Neutrophil (primary cell): ENCODE data around the gene PCDHGB6.

Source experiments
- H3K27ac ChIP-seq: fragments of 200-600 bp; sonication (generic); 2 replicates; pipeline ENCODE4 v1.5.1; 2016; ENCODE audit warnings: mild to moderate bottlenecking, moderate library complexity
- H3K27me3 ChIP-seq: fragments of 200-600 bp; sonication (generic); 2 replicates; pipeline ENCODE4 v1.6.0; 2016; ENCODE audit warnings: mild to moderate bottlenecking
- H3K36me3 ChIP-seq: fragments of 200-600 bp; sonication (generic); 2 replicates; pipeline ENCODE4 v1.5.1; 2017
- H3K4me1 ChIP-seq, 2 experiments: fragments of 200-600 bp in 1 of 2; sonication (generic) in 1 of 2; 1 replicate in 1 of 2; 2 replicates in 1 of 2; pipeline versions ENCODE4 v1.5.1 to v1.6.1; 2013 to 2016; ENCODE audit warnings: low read depth in 1 of 2, low read length in 1 of 2, mild to moderate bottlenecking in 1 of 2, moderate library complexity in 1 of 2; ENCODE audit not compliant: control insufficient read depth in 1 of 2, insufficient read depth in 1 of 2
- H3K4me3 ChIP-seq, 2 experiments: fragments of 200-600 bp in 1 of 2; sonication (generic) in 1 of 2; 1 replicate in 1 of 2; 2 replicates in 1 of 2; pipeline ENCODE4 v1.5.1; 2013 to 2016; ENCODE audit warnings: low read depth in 1 of 2, low read length in 1 of 2, mild to moderate bottlenecking in 1 of 2, moderate library complexity in 1 of 2
- H3K9me3 ChIP-seq: fragments of 200-600 bp; sonication (generic); 2 replicates; pipeline ENCODE4 v1.5.1; 2016
- TF ChIP-seq, protein P1 (sequence below): fragments of 200-600 bp; sonication (generic); IDR thresholded peaks from 2 replicates; pipeline ENCODE4 v1.5.1; 2016; ENCODE audit warnings: antibody characterized with exemption

Gene PCDHGB6

DNA sequence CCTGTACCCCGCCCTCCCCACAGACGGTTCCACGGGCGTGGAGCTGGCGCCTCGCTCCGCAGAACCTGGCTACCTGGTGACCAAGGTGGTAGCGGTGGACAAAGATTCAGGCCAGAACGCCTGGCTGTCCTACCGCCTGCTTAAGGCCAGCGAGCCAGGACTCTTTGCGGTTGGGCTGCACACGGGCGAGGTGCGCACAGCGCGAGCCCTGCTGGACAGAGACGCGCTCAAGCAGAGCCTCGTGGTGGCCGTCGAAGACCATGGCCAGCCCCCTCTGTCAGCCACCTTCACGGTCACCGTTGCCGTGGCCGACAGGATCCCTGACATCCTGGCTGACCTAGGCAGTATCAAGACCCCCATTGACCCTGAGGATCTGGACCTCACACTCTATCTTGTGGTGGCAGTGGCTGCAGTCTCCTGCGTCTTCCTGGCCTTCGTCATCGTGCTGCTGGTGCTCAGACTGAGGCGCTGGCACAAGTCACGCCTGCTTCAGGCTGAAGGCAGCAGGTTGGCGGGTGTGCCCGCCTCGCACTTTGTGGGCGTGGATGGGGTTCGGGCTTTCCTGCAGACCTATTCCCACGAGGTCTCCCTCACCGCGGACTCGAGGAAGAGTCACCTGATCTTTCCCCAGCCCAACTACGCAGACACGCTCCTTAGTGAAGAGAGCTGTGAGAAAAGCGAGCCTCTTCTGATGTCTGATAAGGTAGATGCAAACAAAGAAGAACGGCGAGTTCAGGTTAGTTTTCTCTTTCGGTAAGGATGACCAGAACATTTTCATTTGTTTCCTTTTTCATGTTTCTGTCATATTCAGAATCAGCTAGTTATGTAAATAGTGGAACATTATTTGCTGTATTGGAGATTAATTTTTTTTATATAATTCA is 41.6 kb upstream of the PCDHGB6 start:
- Histone ChIP-seq H3K4me1 (no peaks in the 10 kb centered on the region), H3K27me3 (peaks cover 100% of the 10 kb centered on the region), H3K9me3 (peaks cover 43% of the 10 kb centered on the region), H3K36me3 (no peaks in the 10 kb centered on the region), H3K4me3 (no peak overlapping the region), H3K27ac (no peak overlapping the region)
- TF ChIP-seq, protein P1, sequence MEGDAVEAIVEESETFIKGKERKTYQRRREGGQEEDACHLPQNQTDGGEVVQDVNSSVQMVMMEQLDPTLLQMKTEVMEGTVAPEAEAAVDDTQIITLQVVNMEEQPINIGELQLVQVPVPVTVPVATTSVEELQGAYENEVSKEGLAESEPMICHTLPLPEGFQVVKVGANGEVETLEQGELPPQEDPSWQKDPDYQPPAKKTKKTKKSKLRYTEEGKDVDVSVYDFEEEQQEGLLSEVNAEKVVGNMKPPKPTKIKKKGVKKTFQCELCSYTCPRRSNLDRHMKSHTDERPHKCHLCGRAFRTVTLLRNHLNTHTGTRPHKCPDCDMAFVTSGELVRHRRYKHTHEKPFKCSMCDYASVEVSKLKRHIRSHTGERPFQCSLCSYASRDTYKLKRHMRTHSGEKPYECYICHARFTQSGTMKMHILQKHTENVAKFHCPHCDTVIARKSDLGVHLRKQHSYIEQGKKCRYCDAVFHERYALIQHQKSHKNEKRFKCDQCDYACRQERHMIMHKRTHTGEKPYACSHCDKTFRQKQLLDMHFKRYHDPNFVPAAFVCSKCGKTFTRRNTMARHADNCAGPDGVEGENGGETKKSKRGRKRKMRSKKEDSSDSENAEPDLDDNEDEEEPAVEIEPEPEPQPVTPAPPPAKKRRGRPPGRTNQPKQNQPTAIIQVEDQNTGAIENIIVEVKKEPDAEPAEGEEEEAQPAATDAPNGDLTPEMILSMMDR = no peak

DNA sequence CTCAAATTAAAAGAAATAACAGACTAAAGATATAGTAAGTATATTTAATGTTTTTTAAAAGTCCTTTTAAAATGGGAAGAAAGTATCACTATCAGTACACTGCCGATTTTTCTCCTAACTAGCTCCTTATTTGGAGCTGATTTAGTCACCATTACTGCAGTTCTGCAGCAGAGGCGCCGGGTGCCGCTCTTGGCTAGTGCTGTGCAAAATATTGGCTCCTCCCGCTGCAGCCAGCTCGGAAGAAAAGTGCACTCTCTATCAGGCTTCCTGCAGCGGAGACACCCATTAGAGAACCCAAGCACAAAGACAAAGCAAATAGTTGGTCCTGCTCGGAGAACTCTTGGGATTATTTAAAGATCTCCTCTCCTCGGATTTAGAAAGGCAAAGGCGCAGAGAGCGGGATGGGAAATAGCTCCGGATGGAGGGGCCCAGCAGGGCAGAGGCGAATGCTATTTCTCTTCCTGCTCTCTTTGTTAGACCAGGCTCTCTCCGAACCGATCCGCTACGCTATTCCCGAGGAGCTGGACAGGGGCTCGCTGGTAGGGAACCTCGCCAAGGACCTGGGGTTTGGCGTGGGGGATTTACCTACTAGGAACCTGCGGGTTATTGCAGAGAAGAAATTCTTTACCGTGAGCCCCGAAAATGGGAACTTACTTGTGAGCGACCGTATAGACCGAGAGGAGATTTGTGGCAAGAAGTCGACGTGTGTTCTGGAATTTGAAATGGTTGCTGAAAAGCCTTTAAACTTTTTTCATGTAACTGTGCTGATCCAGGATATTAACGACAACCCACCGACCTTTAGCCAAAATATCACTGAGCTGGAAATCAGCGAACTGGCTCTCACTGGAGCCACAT is 37.6 kb upstream of the PCDHGB6 start, which contains the start of gene PCDHGB3:
PCDHGB3 (plus strand) TSS at position 249 of the 855 bp plus-strand sequence; CDS start at position 402, 153 bp downstream.
- H3K9me3 ChIP-seq = peaks cover 44% of the 10 kb centered on the region
- no peak within 1 kb of the TSS for H3K4me3 ChIP-seq
- no peaks in the 10 kb centered on the region for H3K4me1 ChIP-seq
- TF ChIP-seq, protein P1 = no peak
- no peaks in the 10 kb centered on the region for H3K36me3 ChIP-seq
- peaks cover 100% of the 10 kb centered on the region for H3K27me3 ChIP-seq
- H3K27ac ChIP-seq = no peak within 1 kb of the TSS

DNA sequence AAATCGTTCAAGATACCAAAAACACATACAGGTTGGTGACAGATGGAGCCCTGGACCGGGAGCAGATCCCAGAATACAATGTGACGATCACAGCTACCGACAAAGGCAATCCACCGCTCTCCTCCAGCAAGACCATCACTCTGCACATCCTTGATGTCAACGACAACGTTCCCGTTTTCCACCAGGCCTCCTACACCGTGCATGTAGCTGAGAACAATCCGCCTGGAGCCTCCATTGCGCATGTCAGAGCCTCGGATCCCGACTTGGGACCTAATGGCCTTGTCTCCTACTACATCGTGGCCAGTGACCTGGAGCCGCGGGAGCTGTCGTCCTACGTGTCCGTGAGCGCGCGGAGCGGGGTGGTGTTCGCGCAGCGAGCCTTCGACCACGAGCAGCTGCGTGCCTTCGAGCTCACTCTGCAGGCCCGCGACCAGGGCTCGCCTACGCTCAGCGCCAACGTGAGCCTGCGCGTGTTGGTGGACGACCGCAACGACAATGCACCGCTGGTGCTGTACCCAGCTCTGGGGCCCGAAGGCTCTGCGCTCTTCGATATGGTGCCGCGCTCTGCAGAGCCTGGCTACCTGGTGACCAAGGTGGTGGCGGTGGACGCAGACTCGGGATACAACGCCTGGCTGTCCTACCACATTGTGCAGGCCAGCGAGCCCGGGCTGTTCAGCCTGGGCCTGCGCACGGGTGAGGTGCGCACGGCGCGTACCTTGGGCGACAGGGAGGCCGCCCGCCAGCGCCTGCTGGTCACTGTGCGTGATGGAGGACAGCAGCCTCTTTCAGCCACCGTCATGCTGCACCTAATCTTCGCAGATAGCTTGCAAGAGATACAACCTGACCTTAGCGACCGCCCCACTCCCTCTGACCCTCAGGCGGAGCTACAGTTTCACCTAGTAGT is 36.0 kb upstream of the PCDHGB6 start:
- TF ChIP-seq, protein P1 = no peak
- Histone ChIP-seq H3K27me3 (peaks cover 97% of the 10 kb centered on the region), H3K4me3 (no peak overlapping the region), H3K36me3 (no peaks in the 10 kb centered on the region), H3K4me1 (no peaks in the 10 kb centered on the region), H3K27ac (no peak overlapping the region), H3K9me3 (peaks cover 40% of the 10 kb centered on the region)

DNA sequence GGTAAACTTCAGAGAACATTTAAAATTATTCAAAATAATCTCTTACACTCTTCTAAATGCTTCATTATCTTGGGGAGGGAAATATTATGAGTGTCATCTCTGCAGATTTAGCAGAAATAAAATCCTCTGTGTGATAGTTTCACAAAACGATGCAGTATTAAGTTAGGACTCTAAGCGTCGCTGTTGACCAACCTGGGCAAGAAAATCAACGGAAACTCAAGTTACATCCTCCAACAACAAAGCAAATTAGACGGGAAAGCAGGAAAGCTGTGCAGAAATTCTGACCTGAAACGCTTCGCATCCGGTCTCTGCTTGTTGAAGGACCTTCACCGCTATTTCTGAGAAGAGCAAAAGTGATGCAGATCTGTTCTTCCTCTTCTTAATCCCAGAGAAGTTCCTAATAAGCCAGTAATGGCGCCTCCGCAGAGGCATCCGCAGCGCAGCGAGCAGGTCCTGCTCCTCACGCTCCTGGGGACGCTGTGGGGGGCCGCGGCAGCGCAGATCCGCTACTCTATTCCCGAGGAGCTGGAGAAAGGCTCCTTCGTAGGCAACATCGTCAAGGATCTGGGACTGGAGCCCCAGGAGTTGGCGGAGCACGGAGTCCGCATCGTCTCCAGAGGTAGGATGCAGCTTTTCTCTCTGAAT is 34.0 kb upstream of the PCDHGB6 start, which contains the start of gene PCDHGA6:
PCDHGA6 (plus strand) TSS at position 219 of the 645 bp plus-strand sequence; CDS start at position 412, 193 bp downstream.
- TF ChIP-seq, protein P1 = no peak
- no peaks in the 10 kb centered on the region for H3K4me1 ChIP-seq
- peaks cover 96% of the 10 kb centered on the region for H3K27me3 ChIP-seq
- no peaks in the 10 kb centered on the region for H3K36me3 ChIP-seq
- no peak within 1 kb of the TSS for H3K27ac ChIP-seq
- H3K9me3 ChIP-seq = peaks cover 39% of the 10 kb centered on the region
- no peak within 1 kb of the TSS for H3K4me3 ChIP-seq
